Measurements from ENCODE around the gene HECTD2.
"Not testable (repeated sequence)": the region's sequence is repeated elsewhere in the genome, so short reads cannot be mapped to it uniquely, and the experiment has no call there.

The HECTD2 gene

GRCh38 chr10:91367558-91367957 lies 42.6 kb upstream of the HECTD2 start:
- TF ChIP-seq CTCF (IDR thresholded peaks at IDR 0.05): no peak
- Histone ChIP-seq H3K4me1 (no peaks in the 10 kb centered on the region), H3K4me3 (no peak overlapping the region), H3K9me3 (no peaks in the 10 kb centered on the region), H3K27me3 (no peaks in the 10 kb centered on the region), H3K27ac (no peak overlapping the region), H3K36me3 (no peaks in the 10 kb centered on the region)
- DNase-seq: no peak
- intact Hi-C loops (cut with DNase I; ENCODE audit: low total_unique reads): no loop called here

GRCh38 chr10:91369978-91370589 lies 40.1 kb upstream of the HECTD2 start:
- H3K27me3 ChIP-seq; H3K4me1 ChIP-seq; intact Hi-C loops (cut with DNase I; ENCODE audit: low total_unique reads); H3K36me3 ChIP-seq; DNase-seq; H3K4me3 ChIP-seq; H3K27ac ChIP-seq: not testable (repeated sequence)
- H3K9me3 ChIP-seq: peaks cover 4 to 14% (median 14%) of the 10 kb centered on the region in 3 donors
- TF ChIP-seq CTCF (IDR thresholded peaks at IDR 0.05): peak; percentile 58 to 72

DNA sequence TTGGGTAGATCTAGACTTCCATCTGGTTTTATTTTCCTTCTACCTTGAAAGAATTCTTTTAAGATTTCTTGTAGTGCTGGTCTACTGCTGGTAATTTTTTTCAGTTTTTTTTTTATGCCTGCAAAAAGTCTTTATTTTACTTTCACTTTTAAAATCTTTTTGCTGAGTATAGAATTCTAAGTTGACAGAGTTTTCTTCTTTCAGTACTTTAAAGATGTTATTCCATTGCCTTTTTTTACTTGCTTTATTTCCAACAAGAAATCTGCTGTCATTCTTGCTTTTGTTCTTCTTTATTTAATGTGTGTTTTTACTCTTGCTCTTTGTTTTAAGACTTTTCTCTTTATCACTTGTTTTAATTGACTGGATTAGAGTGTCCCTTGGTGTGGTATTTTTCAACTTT lies 36.1 kb upstream of the HECTD2 start:
- H3K36me3 ChIP-seq: no peaks in the 10 kb centered on the region
- no peak overlapping the region for H3K4me3 ChIP-seq
- TF ChIP-seq CTCF (IDR thresholded peaks at IDR 0.05): no peak
- H3K4me1 ChIP-seq: no peaks in the 10 kb centered on the region
- no peak for DNase-seq
- peaks cover 4 to 31% (median 21%) of the 10 kb centered on the region in 3 donors for H3K9me3 ChIP-seq
- no peaks in the 10 kb centered on the region for H3K27me3 ChIP-seq
- intact Hi-C loops (cut with DNase I; ENCODE audit: low total_unique reads): no loop called here
- no peak overlapping the region for H3K27ac ChIP-seq

DNA sequence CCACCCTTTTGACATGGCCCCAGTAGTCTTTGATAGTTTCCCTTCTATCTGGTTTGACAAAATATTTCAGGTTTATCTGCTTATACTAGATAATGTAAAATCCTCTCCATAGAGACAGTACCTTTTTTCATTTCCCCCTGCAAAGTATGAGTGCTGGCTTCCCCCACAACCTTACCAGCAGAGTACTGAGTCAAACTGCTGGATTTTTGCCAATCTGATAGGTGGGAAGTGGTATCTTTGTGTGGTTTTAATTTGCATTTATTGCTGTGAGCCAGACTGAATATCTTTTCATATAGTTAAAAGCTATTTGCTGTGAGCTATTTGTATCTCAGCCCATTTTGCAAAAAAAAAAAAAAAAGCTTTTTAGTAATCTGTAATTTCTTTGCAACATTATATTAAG lies 32.1 kb upstream of the HECTD2 start:
- no peak for DNase-seq
- intact Hi-C loops (cut with DNase I; ENCODE audit: low total_unique reads): no loop called here
- H3K27ac ChIP-seq: no peak overlapping the region

DNA sequence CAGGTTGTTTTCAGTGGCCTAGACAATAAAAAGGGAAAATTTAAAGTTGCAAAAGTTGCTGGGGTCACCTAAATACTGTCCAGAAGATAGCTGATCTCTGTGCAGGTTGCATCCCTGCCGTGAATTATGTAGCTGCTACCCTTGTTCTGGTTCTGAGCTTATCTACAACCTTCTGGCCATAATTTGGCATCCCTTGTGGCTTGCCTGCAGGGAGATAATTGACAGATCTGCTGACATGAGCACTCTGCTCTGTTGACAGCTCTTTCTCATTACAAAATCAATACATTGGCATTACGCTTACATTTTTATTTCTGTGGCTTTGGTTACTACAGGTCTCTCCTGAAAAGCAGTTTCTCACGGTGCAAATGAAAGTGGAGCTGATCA lies 29.3 kb upstream of the HECTD2 start:
- no peak overlapping the region for H3K4me3 ChIP-seq
- TF ChIP-seq CTCF (IDR thresholded peaks at IDR 0.05): no peak
- intact Hi-C loops (cut with DNase I; ENCODE audit: low total_unique reads): loop anchor here (10.0 kb wide), 1 partner anchor 86 kb away; no protein-coding TSS in a partner anchor
- no peaks in the 10 kb centered on the region for H3K27me3 ChIP-seq
- H3K27ac ChIP-seq: no peak overlapping the region
- no peaks in the 10 kb centered on the region for H3K4me1 ChIP-seq
- peaks cover 0 to 10% (median under 1%) of the 10 kb centered on the region in 3 donors for H3K9me3 ChIP-seq
- no peak for DNase-seq
- no peaks in the 10 kb centered on the region for H3K36me3 ChIP-seq

More for the DNA sequence above, 32.1 kb upstream of the HECTD2 start:
- no peaks in the 10 kb centered on the region for H3K36me3 ChIP-seq
- H3K4me1 ChIP-seq: no peaks in the 10 kb centered on the region
- no peak overlapping the region for H3K4me3 ChIP-seq
- no peak for TF ChIP-seq CTCF (IDR thresholded peaks at IDR 0.05)
- peaks cover 4 to 31% (median 21%) of the 10 kb centered on the region in 3 donors for H3K9me3 ChIP-seq
- no peaks in the 10 kb centered on the region for H3K27me3 ChIP-seq

Measured in tibial artery (tissue), 4 donors.